Body of pancreas (tissue), 4 donors: ENCODE results near the gene P3H3. TPM values are rescaled to one million over a fixed set of nuclear protein-coding genes. Genes with fewer than 3 reads are reported as not detected.

Experiments used
- ATAC-seq: fragments of 150-250 bp; one replicate; pipeline ENCODE4 v1.9.1; 2016
- DNase-seq, 4 donors: peaks; one replicate each; pipeline ENCODE4 v3.0.0-alpha.2; 2019
- H3K27ac ChIP-seq, 4 donors: fragments of 200-600 bp; sonication (generic); 1 replicate in 3 of 4; 2 replicates in 1 of 4; pipeline versions ENCODE4 v1.5.1 to v1.6.1; 2016 to 2019; ENCODE audit warnings: mild to moderate bottlenecking in 1 of 4, mixed read lengths in 1 of 4, moderate library complexity in 1 of 4
- H3K27me3 ChIP-seq, 2 donors: fragments of 200-600 bp; sonication (generic); one replicate each; pipeline ENCODE4 v1.6.0; 2016; ENCODE audit warnings: mild to moderate bottlenecking in 1 of 2
- H3K36me3 ChIP-seq, 2 donors: fragments of 200-600 bp; sonication (generic); replicated peaks in 1 of 2; 2 replicates each; pipeline ENCODE4 v1.5.1; 2016; ENCODE audit warnings: low read depth in 2 of 2; ENCODE audit not compliant: insufficient read depth in 1 of 2
- H3K4me1 ChIP-seq: fragments of 200-600 bp; sonication (generic); one replicate; pipeline ENCODE4 v1.6.0; 2016
- H3K4me3 ChIP-seq, 2 donors: fragments of 200-600 bp; sonication (generic); 1 replicate in 1 of 2; 2 replicates in 1 of 2; pipeline ENCODE4 v1.5.1; 2016 to 2019
- H3K9me3 ChIP-seq, 3 donors: fragments of 200-600 bp; sonication (generic); 1 replicate in 2 of 3; 2 replicates in 1 of 3; pipeline ENCODE4 v1.5.1; 2016
- CTCF ChIP-seq, 7 experiments: fragments of 450-650 bp in 4 of 7; fragments of 200-600 bp in 3 of 7; sonication (generic) in 3 of 7; IDR thresholded peaks; one replicate each; pipeline ENCODE4 v1.5.1; 2016 to 2019; ENCODE audit warnings: antibody characterized with exemption in 7 of 7
- POLR2A ChIP-seq, 3 donors: fragments of 450-650 bp; IDR thresholded peaks; one replicate each; pipeline ENCODE4 v1.6.1; 2016; ENCODE audit warnings: antibody characterized with exemption in 3 of 3, mild to moderate bottlenecking in 2 of 3
- WGBS, 2 donors: methylation state at CpG; one replicate each; pipeline ENCODE4 v1.1.5; 2017; 5-methylcytosine and 5-hydroxymethylcytosine counted together
- intact Hi-C: fragments of 100-400 bp; cut with DNase I; formaldehyde crosslinking; loops from one replicate; pipeline ENCODE4 v1.15.1; 2023
- total RNA-seq, 2 donors: library from RNA; depleted of rRNA; stranded (reverse); fragments of >200 nt; gene quantifications; one replicate each; pipeline ENCODE4 v1.1.0, GENCODE V29; 2016

P3H3 gene
- total RNA-seq, 2 donors from 2014 or later = 17.6 to 43.2 TPM

DNA sequence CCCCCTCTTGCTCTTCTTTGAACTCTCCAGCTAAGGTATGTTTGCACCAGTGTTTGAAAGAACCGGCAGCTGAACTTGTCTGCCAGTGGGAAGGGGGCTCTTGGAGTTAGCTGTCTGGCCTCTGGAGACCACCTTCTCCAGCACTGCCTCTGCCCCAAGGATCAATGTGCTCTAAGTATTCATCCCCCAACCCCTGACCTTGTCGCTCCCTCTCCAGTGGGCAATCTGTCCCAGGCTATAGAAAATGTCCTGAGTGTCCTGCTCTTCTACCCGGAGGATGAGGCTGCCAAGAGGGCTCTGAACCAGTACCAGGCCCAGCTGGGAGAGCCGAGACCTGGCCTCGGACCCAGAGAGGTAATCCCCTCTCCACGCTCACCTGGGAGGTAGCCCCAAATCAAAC lies 2.8 kb downstream of the P3H3 start:
- Histone ChIP-seq H3K9me3 (no peaks in the 10 kb centered on the region), H3K36me3 (no peaks in the 10 kb centered on the region), H3K27ac (no peak overlapping the region), H3K27me3 (no peaks in the 10 kb centered on the region), H3K4me3 (no peak overlapping the region), H3K4me1 (peaks cover 30% of the 10 kb centered on the region)
- ATAC-seq (no peak), DNase-seq (no peak)
- intact Hi-C loops = no loop called here
- 77 to 87% methylated on average over 6 of the region's 6 CpGs for WGBS, 2 donors
- TF ChIP-seq POLR2A (IDR thresholded peaks at IDR 0.05) = no peak
- TF ChIP-seq CTCF (IDR thresholded peaks at IDR 0.05) = no peak

DNA sequence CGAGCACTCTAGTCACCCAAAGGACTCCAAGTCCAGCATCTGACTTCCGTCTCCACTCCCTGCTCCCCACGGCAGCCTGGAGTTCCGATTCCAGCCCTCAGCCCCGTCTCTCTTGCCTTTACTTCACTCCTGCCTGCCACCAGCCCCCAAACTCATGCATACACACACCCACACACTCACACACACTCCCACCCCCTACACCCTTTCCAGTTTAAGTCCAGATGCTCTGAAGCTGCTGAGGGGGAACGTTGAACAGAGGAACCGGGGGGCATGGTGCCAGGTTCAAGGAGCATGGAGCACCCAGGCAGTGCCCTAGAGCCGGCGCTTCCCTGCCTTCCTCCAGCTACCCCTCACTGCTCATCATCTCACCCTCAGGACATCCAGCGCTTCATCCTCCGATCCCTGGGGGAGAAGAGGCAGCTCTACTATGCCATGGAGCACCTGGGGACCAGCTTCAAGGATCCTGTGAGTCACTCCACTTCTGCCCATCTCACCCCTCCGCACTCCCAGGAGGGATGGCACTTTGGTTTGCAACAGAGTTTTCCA lies 3.3 kb downstream of the P3H3 start:
- no peaks in the 10 kb centered on the region for H3K9me3 ChIP-seq
- intact Hi-C loops = no loop called here

GRCh38 chr12:6832125-6832524 lies 3.9 kb downstream of the P3H3 start:
- H3K9me3 ChIP-seq = no peaks in the 10 kb centered on the region
- no peaks in the 10 kb centered on the region for H3K27me3 ChIP-seq
- intact Hi-C loops = no loop called here
- no peak for TF ChIP-seq POLR2A (IDR thresholded peaks at IDR 0.05)
- no peak for TF ChIP-seq CTCF (IDR thresholded peaks at IDR 0.05)
- no peak overlapping the region for H3K4me3 ChIP-seq
- no peak overlapping the region for H3K27ac ChIP-seq
- DNase-seq = no peak
- H3K36me3 ChIP-seq = no peaks in the 10 kb centered on the region
- no peak for ATAC-seq
- 92 to 93% methylated on average over 4 of the region's 4 CpGs for WGBS, 2 donors
- peaks cover 25% of the 10 kb centered on the region for H3K4me1 ChIP-seq

More for the DNA sequence above, 3.3 kb downstream of the P3H3 start:
- H3K27ac ChIP-seq = no peak overlapping the region
- 83 to 86% methylated on average over 12 of the region's 12 CpGs for WGBS, 2 donors
- H3K4me1 ChIP-seq = peaks cover 30% of the 10 kb centered on the region
- no peak for ATAC-seq
- H3K36me3 ChIP-seq = no peaks in the 10 kb centered on the region
- H3K27me3 ChIP-seq = no peaks in the 10 kb centered on the region
- TF ChIP-seq POLR2A (IDR thresholded peaks at IDR 0.05) (no peak), CTCF (IDR thresholded peaks at IDR 0.05) (no peak)
- no peak overlapping the region for H3K4me3 ChIP-seq
- no peak for DNase-seq

- intact Hi-C loops = no loop called here
- Histone ChIP-seq H3K27ac (no peak overlapping the region), H3K27me3 (no peaks in the 10 kb centered on the region), H3K9me3 (no peaks in the 10 kb centered on the region), H3K4me3 (no peak overlapping the region), H3K36me3 (no peaks in the 10 kb centered on the region), H3K4me1 (peaks cover 18% of the 10 kb centered on the region)
- ATAC-seq (no peak), DNase-seq (no peak)
- WGBS, 2 donors = 79 to 88% methylated on average over 4 to 6 of the region's 6 CpGs
- TF ChIP-seq POLR2A (IDR thresholded peaks at IDR 0.05) (no peak), CTCF (IDR thresholded peaks at IDR 0.05) (no peak)
Observed at GRCh38 chr12:6833189-6833890, 5.1 kb downstream of the P3H3 start.

- Histone ChIP-seq H3K4me1 (peaks cover 11% of the 10 kb centered on the region), H3K36me3 (no peaks in the 10 kb centered on the region), H3K27ac (no peak overlapping the region), H3K9me3 (no peaks in the 10 kb centered on the region), H3K4me3 (no peak overlapping the region), H3K27me3 (no peaks in the 10 kb centered on the region)
- WGBS, 2 donors = 75 to 84% methylated on average over 1 of the region's 1 CpG
- TF ChIP-seq POLR2A (IDR thresholded peaks at IDR 0.05) (no peak), CTCF (IDR thresholded peaks at IDR 0.05) (no peak)
- intact Hi-C loops = no loop called here
- ATAC-seq = no peak
- DNase-seq = no peak
Observed at GRCh38 chr12:6834254-6834653, 6.0 kb downstream of the P3H3 start.
